Right ventricle myocardium inferior (tissue), 1 donor: ENCODE data around the gene SIPA1. TPM values are rescaled to one million over a fixed set of nuclear protein-coding genes. Genes with fewer than 3 reads are reported as not detected.
A peak's percentile ranks its signal among the peaks of the same experiment; 100 is the strongest.

Experiments
- ATAC-seq: fragments of 200-7000 bp; cut with Tn5 transposase; one replicate; pipeline ENCODE4 v1.9.1; 2020; ENCODE audit warnings: mild to moderate bottlenecking, moderate library complexity
- DNase-seq: peaks from one replicate; pipeline ENCODE4 v3.0.0; 2021; ENCODE audit errors: missing footprints
- intact Hi-C: fragments of 100-400 bp; cut with DNase I; formaldehyde crosslinking; loops from one replicate; pipeline ENCODE4 v1.11.0; 2022
- long read RNA-seq: library from polyadenylated mRNA; unstranded; transcript quantifications from one replicate; pipeline ENCODE4 v2.0.0, GENCODE V29; 2021
- total RNA-seq: library from RNA; stranded (reverse); fragmentation: NEBNext Ultra II Directional; extraction: Animal tissue kit (Norgen Biotek cat#: 25700); gene quantifications from one replicate; pipeline ENCODE4 v1.2.1, GENCODE V29; 2021
- donor health status: DM: no; HTN: yes; CAD: no; lungs with severe emphysema.

SIPA1 gene, protein sequence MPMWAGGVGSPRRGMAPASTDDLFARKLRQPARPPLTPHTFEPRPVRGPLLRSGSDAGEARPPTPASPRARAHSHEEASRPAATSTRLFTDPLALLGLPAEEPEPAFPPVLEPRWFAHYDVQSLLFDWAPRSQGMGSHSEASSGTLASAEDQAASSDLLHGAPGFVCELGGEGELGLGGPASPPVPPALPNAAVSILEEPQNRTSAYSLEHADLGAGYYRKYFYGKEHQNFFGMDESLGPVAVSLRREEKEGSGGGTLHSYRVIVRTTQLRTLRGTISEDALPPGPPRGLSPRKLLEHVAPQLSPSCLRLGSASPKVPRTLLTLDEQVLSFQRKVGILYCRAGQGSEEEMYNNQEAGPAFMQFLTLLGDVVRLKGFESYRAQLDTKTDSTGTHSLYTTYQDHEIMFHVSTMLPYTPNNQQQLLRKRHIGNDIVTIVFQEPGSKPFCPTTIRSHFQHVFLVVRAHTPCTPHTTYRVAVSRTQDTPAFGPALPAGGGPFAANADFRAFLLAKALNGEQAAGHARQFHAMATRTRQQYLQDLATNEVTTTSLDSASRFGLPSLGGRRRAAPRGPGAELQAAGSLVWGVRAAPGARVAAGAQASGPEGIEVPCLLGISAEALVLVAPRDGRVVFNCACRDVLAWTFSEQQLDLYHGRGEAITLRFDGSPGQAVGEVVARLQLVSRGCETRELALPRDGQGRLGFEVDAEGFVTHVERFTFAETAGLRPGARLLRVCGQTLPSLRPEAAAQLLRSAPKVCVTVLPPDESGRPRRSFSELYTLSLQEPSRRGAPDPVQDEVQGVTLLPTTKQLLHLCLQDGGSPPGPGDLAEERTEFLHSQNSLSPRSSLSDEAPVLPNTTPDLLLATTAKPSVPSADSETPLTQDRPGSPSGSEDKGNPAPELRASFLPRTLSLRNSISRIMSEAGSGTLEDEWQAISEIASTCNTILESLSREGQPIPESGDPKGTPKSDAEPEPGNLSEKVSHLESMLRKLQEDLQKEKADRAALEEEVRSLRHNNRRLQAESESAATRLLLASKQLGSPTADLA
- 28.2 TPM for total RNA-seq
- long read RNA-seq, transcript SIPA1-209 (16 exons, 3,521 nt): major isoform, 36 of 72 reads
- long read RNA-seq, partial matches to known transcripts: 25 of 72 reads
- long read RNA-seq, other reads (novel, unspliced or antisense): 10 of 72 reads

DNA sequence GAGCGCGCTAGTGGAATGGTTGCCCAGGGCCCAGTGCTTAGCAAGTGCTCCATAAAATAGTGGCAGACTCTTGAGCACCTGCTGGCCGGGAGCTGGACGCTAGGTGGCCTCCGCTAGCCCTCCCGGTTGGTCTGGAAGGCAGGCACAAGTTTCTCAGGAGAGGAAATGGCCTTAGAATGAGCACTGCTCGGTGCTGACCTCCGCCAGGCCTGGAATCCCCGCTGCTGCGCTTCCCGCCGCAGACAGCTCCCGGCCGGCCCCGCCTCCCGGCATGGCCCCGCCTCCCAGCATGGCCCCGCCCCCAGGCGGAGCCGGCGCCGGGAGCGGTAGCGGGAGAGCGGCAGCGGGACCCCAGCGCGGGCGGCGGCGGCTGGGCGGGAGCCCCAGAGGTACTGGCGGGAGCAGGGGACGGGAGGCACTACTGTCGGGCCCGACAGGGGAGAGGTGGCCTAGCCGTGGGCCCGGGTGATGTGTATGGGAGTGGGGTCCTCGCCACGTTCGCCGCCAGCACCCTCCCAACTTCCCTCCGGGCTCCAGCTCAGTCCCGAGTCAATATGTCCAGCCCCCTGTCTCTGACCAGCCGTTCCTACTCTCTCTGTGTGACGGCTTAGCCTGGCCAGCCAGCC, at the start of gene SIPA1:
SIPA1 (plus strand) TSS at position 308 of the 626 bp plus-strand sequence. CDS start 2,821 bp downstream, outside the sequence.
- DNase-seq: peak; percentile 91
- intact Hi-C loops: loop anchor here (1.0 kb wide), 1 partner anchor 25 kb away; no protein-coding TSS in a partner anchor
- peak; percentile 84 for ATAC-seq

DNA sequence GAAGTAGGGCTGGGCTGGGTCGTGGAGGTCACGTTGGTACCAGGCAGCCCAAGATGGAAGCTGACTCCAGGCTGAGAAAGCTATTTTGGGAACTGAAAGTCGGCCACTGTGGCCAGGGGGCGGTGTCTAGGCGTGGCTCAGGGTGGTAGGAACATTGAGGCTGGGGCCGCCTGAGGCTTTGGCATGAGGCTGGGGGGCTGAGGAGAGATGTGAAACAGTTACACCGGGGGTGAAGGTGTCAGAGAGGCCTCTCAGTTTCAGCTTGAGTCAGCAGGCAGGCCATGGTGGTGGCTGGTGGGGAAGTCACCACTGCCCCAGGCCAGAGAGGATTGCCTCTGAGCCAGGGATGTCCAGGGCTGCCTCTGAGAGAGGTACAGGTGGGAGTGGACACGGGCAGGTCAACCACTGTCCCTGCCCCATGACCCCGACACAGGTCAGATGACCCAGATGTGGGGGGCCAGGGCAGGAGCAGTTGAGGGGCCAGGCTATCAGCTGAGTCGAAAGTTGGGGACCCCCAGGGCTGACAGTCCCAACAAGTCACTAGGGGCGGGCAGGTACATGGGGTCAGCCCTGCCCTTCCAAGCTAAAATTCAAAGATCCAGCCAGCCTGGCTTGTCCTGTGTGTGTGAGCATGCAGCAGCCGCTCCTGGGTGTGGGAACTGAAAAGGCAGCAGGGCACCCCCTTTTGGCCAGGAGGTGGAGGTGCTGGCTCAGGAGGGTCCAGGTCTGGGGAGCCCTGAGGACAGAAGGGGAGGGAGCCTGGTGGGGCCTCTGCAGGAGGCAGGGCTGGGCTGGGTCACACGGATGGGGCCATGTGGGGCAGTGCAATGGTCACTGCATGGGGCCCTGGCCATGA, 49.5 kb upstream of the SIPA1 start:
- intact Hi-C loops: loop anchor here (2.0 kb wide), 1 partner anchor 48 kb away; no protein-coding TSS in a partner anchor
- ATAC-seq (peak; percentile 51), DNase-seq (peak; percentile 77)

DNA sequence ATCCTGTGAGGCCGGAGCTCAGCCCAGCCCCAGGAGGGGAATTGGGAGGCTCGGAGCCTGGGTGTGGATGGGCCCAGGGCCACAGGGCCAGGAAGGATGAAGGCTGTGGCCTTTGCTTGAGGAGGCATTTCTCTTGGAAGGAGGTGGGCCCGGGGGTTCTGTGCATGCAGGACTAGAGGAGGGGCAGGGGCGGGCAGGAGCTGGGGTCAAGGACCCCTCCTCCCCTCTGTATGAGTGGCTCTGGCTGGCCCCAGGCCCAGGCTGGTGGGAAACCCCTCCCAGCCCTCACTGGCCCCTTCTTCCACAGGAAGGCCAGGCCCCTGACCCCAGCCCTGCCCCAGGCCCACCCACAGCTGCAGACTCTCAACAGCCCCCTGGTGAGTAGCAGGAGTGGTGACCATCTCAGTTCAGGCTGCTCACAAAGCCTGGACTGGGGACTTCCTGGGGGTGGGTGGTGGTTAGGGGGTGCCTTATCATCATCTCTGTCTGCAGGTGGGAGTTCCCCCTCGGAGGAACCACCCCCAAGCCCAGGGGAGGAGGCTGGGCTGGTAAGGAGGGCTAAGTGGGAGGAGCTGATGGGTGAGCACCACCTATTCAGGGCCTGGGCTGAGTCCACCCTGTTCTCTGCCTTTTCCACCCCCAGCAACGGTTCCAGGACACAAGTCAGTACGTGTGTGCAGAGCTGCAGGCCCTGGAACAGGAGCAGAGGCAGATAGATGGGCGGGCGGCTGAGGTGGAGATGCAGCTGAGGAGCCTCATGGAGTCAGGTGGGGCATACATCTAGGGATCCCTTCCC, 48.3 kb upstream of the SIPA1 start:
- DNase-seq: peak; percentile 59
- intact Hi-C loops: loop anchor here (2.0 kb wide), 1 partner anchor 49 kb away; no protein-coding TSS in a partner anchor
- ATAC-seq: no peak

DNA sequence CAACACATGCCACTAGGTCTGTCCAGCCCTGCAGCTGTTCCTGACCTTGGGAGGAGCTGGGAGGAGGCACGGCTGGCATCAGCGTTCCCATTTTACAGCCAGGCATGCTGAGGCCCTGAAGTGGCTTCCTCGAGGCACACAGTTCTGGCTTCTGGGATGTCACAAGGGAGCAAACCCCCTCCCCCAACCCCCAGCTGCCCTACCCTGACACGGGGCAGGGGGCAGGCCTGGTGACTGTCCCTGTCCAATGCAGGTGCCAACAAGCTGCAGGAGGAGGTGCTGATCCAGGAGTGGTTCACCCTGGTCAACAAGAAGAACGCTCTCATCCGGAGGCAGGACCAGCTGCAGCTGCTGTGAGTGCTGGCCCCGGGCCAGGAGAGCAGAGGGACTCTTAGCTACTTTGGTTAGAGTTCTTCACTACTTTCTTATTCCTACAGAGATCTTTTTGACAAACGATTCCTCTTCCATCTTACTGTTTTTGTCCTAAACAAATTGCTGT, 47.6 kb upstream of the SIPA1 start:
- DNase-seq (peak; percentile 72), ATAC-seq (no peak)
- intact Hi-C loops: no loop called here

DNA sequence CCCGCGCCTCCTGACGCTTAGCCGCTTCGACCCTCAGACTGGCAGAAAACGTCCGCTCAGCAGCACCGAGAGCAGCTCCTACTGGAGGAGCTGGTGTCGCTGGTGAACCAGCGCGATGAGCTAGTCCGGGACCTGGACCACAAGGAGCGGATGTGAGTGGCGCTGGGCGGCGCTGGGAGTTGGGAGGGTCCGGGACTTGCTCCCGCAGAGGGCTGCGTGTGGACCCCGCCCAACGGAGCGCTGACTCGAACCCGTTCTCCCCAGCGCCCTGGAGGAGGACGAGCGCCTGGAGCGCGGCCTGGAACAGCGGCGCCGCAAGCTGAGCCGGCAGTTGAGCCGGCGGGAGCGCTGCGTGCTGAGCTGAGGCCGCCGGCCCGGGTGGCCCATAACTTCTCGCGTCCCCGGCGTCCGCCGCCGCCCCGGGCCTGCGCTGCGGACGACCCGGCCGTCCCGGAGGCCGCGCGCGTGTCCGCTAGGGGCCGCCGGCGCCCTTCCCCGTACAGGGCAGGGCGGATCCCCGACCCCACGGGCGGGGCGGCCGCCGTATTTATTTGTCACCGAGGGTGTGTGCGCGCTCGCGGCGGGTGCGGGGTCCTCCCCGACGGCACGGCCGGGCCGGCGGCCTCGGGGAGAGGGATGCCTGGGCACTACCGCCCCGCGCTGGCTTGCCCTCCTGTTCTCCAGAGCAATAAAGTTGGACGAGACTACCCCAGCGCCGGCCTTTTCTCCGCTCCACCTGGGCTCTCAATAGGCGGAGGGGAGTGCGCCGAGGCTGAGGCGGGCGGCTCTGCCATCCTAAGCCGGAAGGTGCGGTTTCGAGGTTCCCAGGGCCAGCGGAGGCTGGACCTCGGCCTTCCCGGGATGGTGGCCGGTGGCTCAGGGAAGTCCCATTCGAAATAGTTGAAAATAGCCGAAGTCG, 45.7 kb upstream of the SIPA1 start:
- intact Hi-C loops: no loop called here
- DNase-seq: peak; percentile 65
- ATAC-seq: peak; percentile 38

DNA sequence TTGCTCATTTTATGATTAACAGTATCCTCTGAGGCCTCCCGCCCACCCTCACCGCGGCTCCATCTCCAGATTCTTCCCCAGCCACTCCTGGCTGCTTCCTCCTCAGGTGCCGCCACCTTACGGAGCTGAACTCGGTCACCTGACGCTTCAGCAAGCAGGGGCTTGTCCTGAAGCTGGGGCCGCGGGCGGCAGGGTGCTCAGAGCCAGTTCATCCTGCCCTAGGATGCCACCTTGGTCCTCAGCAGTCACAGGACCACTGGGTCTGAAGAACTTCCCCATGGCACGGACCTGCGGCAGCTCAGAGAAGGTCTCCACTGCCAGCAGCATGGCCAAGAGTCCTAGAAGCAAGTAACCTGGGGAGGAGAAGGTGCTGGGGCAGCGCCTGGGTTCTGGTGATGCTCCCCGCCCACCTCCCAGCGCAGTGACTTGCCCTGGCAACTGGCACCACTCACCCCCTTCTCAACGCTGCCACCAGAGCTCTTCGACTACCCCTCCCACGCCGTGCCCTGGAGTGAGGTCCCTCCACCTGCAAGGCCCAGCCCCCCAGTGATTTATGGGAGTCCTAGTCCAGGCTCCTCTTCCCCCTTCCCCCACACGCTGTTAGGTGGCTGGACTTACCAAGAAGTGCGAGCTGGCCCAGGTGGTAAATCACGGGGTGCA, 44.9 kb upstream of the SIPA1 start:
- peak; percentile 52 for DNase-seq
- no peak for ATAC-seq
- intact Hi-C loops: no loop called here

DNA sequence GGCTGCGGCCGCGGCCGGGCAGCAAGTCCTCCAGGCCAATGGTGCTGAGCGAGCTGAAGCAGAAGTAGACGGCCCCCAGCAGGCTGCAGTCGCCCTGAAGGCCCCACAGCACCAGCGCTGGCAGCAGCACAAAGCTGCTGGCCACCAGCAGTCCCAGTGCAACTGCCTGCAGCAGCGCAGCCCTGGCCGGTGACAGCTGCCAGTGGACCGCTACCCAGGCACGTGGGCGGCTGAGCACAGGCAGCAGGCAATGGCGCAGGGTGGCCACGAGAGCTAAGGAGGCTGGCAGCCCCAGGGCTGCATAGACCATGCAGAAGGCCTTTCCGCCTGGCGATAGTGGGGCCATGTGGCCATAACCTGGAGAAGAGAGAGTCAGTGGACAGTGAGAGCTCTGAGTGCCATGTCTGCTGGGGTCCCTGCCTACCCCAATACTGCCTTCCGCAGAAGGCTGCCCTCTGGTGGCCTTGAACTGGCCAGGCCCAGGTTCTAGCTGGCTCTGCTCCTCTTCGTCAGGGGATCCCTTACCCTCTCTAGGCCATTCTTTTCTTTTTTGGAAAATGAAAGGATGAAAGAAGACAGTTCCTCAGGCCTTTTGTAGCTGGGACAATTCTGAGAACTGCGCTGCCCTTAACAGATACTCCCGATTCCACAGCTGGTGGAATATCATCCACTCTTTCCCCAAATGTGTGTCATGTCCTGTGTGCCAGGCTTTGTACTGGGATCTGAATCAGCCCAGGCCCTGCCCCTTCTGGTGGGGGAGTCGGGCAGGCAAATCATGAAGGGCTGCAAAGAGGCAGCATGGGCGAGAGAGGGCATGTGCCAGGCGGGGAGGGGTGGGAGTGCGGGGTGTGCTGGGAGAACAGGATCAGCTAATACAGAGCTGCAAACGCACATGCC, 44.1 kb upstream of the SIPA1 start:
- intact Hi-C loops: no loop called here
- ATAC-seq (peak; percentile 40), DNase-seq (peak; percentile 69)

DNA sequence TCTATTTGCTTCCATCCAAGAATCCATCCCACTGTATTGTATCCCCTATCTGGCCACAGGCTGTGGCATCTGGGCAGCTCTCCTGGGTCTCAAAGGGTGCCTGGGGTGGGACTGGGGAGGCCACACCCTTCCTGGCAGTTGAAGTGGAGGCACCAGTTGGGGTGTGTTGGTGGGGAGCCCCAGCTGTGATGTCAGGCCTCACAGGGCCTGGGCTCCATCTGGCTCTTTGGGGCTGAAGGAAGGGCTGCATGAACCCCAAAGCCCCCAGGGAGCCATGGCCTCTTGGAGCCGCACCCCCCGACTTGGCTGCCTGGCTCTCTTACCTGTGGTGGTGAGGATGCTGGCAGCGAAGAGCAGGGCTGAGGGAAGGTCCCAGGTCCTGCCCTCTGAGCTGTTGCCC, 42.8 kb upstream of the SIPA1 start:
- DNase-seq (peak; percentile 9), ATAC-seq (no peak)
- intact Hi-C loops: no loop called here

DNA sequence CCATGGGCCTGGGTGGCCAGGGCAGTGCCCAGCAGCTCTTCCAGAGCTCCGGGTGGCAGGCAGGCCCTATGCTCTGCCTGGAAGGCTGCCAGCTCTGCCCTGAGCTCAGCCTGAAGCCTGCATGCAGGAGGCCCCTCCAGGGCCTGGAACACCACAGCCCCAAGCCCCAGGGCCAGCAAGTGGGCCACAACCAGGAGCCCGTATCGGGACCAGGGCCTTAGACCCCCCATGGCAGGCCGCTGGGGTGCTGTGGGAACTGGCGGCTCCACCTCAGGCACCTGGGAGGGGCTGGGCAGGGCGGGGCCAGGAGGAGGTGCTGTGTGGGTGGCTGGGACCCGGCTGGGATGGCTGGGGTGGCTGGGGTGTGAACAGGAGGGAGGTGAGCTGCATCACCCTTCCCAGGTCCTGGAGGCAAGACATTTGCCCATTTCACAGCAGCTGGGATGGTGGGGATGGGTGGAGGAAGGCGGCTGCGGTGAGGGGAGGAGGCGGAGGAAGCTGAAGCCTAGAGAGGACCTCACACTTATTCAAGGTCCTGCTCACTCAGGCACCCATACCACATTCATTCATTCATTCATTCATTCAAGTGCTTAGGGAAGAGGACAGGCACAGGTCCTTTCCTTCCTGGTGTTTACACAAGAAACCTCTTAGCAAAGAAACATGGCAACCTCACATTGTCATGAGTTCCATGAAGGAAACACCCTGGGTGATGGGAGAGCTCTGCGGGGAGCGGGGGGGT, 42.2 kb upstream of the SIPA1 start, which contains the start of gene KCNK7:
KCNK7 (minus strand) TSS at position 258 of the 739 bp plus-strand sequence; CDS start at position 230, 28 bp downstream.
- DNase-seq (peak; percentile 62), ATAC-seq (no peak)
- intact Hi-C loops: no loop called here

DNA sequence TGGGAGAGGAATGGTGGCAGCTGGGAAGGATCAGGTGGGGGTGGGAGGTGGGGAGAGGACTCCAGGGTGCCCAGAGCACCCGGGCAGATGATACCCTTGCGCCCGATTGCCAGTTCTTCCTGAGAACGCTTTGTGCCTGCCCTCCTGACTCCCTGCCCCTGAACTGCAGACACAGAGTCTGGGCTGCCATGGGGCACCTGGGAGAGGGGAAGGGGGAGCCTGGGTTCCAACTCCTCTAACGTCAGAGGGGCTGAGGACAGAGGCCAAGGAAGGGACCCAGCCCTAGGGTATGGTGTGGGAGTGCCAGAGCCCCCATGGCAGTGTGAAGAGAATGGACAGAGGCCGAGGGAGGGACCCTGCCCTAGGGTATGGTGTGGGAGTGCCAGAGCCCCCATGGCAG, 41.4 kb upstream of the SIPA1 start:
- intact Hi-C loops: no loop called here
- DNase-seq (peak; percentile 5), ATAC-seq (no peak)

DNA sequence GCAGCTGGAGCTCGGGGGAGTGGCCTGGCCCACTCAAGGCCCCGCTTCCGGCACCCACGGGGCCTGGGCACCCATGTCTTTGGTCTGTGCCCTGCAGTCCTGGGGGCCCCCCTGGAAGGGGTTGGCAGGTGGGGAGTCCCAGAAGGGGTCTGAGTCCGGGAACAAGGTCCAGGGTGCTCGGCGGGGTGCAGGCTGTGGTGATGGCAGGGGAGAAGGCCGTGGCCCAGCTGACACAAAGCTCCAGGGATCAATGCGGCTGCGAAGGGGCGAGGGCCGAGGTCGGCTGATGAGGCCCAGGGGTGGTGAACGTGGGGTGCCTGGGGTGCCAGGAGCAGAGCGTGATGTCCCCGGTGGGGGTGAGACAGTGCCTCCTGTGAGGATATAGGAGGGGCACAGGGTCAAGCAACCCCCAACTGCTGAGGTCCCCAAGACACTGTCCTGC, 39.6 kb upstream of the SIPA1 start:
- intact Hi-C loops: no loop called here
- DNase-seq: peak; percentile 37
- ATAC-seq: no peak

DNA sequence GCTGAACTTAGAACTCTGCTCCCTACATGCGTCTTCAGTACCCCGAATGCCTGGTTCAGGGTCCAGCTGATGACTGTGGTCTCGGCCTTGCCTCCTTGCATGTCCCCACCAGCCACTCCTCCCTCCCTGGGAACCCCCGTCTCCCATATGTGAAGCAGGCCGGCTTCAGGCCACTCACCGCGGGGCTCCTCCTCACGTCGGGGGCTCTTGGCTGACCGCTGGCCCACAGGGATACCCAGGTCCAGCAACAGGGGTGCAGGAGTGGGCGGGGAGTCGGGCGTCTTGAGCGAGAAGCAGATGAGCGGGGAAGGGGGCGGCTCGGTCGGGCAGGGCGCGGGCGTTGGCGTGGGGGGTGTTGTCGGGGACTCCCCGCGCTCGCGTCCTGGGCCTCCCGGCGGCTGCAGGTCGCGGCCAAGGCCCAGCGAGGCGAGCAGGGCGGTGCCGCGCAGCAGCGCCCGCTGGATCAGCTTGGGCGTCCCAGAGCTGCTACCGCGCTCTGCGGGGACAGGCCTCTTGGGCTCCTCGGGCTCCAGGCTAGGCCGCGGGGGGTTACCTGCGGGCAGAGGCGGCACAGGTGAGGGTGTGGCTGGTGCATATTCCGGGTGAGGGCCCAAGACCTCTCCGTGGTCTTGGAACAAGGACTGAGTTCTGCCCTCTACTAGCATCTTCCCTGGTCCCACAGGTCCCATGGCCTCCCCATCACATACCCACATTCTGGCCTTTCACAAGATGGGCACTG, 38.5 kb upstream of the SIPA1 start:
- no peak for ATAC-seq
- intact Hi-C loops: no loop called here
- peak; percentile 41 for DNase-seq

DNA sequence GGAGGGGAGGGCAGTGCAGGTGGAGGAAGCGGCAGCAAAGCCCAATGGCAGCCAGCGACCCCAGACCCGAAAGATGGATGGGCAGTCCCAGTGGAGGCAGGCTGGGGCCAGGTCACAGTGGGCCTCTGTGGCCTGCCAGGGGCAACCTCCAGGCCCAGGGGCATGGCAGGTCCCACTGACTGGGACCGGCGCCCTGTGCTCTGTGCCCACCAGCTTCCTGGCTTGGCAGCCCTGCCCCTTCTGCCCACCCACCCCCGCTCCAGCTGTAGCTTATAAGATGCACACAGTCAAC, 38.0 kb upstream of the SIPA1 start:
- no peak for DNase-seq
- ATAC-seq: no peak
- intact Hi-C loops: no loop called here
